ENCODE measurements around the gene KRR1.
"Not testable (repeated sequence)": the region's sequence is repeated elsewhere in the genome, so short reads cannot be mapped to it uniquely, and the experiment has no call there.

KRR1 gene

DNA sequence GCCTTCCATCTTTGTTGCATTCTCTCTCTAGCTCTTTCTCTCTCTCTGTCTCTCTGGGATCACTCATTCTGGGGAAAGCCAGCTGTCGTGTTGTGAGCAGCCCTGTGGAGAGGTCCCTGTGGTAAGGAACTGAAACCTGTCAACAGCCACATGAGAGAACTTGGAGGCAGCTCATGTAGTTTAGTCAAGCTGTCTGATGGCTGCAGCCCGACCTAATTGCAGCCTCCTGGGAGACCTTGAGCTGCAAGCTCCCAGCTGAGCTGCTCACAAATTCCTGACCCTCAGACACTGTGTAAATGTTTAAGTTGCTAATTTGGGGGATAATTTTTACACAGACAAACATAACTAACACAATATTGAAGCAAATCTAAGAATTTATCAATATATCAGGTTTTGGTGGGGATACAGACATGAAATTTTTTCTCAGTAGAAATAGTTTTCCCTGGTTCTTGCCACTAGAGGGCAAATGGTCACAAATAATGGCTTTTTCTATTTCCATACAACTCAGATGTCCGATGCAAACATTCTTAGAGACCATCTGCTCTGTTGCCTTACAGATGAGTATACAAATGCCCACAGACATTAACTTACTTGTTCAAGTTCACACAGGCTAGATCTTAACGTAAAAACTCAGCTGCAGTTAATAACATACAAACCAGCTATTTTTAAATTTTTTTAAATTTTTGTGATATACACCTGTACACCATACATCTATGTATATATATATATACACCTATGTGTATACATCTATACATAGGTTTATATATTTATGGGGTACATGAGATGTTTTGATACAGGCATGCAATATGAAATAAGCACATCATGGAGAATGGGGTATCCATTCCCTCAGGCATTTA, 15.5 kb upstream of the KRR1 start:
- Histone ChIP-seq H3K27me3 (ENCODE audit: low read depth, low read length) (peaks cover 10% of the 10 kb centered on the region; the same call in 1 of the 2 replicates), H2AFZ (ENCODE audit: low read depth, low read length) (no peak overlapping the region), H3K4me2 (ENCODE audit: low read length) (peak overlapping the region; percentile 77), H3K9me3 (ENCODE audit: insufficient read depth, low read length) (no peaks in the 10 kb centered on the region), H4K20me1 (ENCODE audit: insufficient read depth, low read length) (no peaks in the 10 kb centered on the region), H3K4me3 (ENCODE audit: low read length) (peak overlapping the region; percentile 27; the same call in 1 of the 2 replicates), H3K27ac (ENCODE audit: low read length) (no peak overlapping the region), H3K4me1 (ENCODE audit: low read length) (peaks cover 14% of the 10 kb centered on the region), H3K79me2 (ENCODE audit: low read length) (no peaks in the 10 kb centered on the region), H3K9ac (ENCODE audit: low read length) (no peak overlapping the region), H3K36me3 (replicated peaks; ENCODE audit: low read depth, low read length) (no peaks in the 10 kb centered on the region)
- TF ChIP-seq EZH2phosphoT487 (IDR thresholded peaks at IDR 0.05; ENCODE audit: low read depth), result no peak
- TF ChIP-seq, protein P1, sequence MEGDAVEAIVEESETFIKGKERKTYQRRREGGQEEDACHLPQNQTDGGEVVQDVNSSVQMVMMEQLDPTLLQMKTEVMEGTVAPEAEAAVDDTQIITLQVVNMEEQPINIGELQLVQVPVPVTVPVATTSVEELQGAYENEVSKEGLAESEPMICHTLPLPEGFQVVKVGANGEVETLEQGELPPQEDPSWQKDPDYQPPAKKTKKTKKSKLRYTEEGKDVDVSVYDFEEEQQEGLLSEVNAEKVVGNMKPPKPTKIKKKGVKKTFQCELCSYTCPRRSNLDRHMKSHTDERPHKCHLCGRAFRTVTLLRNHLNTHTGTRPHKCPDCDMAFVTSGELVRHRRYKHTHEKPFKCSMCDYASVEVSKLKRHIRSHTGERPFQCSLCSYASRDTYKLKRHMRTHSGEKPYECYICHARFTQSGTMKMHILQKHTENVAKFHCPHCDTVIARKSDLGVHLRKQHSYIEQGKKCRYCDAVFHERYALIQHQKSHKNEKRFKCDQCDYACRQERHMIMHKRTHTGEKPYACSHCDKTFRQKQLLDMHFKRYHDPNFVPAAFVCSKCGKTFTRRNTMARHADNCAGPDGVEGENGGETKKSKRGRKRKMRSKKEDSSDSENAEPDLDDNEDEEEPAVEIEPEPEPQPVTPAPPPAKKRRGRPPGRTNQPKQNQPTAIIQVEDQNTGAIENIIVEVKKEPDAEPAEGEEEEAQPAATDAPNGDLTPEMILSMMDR (IDR thresholded peaks at IDR 0.05; ENCODE audit: low read depth, low read length), result peak; percentile 79

DNA sequence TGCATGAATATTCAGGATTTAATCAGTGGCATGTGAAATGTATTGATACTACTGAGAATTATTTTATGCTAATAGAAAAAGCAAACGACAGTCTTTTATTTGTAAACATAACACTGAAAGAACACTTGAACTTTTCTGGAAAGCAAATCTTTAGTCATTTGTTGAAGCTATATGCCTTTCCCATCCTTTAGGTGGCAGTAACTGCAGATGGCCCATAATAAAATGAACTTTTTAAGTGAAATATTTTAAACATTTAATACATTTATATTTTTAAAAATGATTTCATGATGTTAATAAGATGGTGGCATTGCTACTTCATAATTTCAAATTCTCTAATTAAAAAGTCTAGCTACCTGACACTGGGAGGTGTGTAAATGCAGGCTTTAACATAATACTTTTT, 13.9 kb upstream of the KRR1 start:
- Histone ChIP-seq H3K4me1 (ENCODE audit: low read length) (peaks cover 14% of the 10 kb centered on the region), H2AFZ (ENCODE audit: low read depth, low read length) (no peak overlapping the region), H3K9ac (ENCODE audit: low read length) (no peak overlapping the region), H3K9me3 (ENCODE audit: insufficient read depth, low read length) (no peaks in the 10 kb centered on the region), H3K36me3 (replicated peaks; ENCODE audit: low read depth, low read length) (no peaks in the 10 kb centered on the region), H3K79me2 (ENCODE audit: low read length) (no peaks in the 10 kb centered on the region), H4K20me1 (ENCODE audit: insufficient read depth, low read length) (no peaks in the 10 kb centered on the region), H3K4me2 (ENCODE audit: low read length) (no peak overlapping the region), H3K27ac (ENCODE audit: low read length) (no peak overlapping the region), H3K4me3 (ENCODE audit: low read length) (no peak overlapping the region), H3K27me3 (ENCODE audit: low read depth, low read length) (peaks cover 10% of the 10 kb centered on the region; the same call in 1 of the 2 replicates)
- TF ChIP-seq EZH2phosphoT487 (IDR thresholded peaks at IDR 0.05; ENCODE audit: low read depth), result no peak
- TF ChIP-seq, protein P1 (IDR thresholded peaks at IDR 0.05; ENCODE audit: low read depth, low read length), result peak; percentile 9; the same call in 1 of the 2 replicates

DNA sequence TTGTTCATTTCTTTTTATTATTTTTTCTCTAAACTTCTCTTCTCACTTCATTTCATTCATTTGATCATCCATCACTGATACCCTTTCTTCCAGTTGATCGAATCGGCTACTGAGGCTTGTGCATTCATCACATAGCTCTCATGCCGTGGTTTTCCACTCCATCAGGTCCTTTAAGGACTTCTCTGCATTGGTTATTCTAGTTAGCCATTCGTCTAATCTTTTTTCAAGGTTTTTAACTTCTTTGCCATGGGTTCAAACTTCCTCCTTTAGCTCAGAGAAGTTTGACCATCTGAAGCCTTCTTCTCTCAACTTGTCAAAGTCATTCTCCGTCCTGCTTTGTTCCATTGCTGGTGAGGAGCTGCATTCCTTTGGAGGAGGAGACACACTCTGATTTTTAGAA, 10.7 kb upstream of the KRR1 start:
- H3K4me2 ChIP-seq (ENCODE audit: low read length); H2AFZ ChIP-seq (ENCODE audit: low read depth, low read length); H3K4me1 ChIP-seq (ENCODE audit: low read length); H3K9ac ChIP-seq (ENCODE audit: low read length); H3K4me3 ChIP-seq (ENCODE audit: low read length); H3K79me2 ChIP-seq (ENCODE audit: low read length); H3K9me3 ChIP-seq (ENCODE audit: insufficient read depth, low read length); H4K20me1 ChIP-seq (ENCODE audit: insufficient read depth, low read length); H3K27ac ChIP-seq (ENCODE audit: low read length); H3K27me3 ChIP-seq (ENCODE audit: low read depth, low read length); H3K36me3 ChIP-seq (replicated peaks; ENCODE audit: low read depth, low read length): not testable (repeated sequence)

DNA sequence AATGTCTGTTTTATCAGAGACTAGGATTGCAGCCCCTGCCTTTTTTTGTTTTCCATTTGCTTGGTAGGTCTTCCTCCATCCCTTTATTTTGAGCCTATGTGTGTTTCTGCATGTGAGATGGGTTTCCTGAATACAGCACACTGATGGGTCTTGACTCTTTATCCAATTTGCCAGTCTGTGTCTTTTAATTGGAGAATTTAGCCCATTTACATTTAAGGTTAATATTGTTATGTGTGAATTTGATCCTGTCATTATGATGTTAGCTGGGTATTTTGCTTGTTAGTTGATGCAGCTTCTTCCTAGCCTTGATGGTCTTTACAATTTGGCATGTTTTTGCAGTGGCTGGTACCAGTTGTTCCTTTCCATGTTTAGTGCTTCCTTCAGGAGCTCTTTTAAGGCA, 9.8 kb upstream of the KRR1 start:
- H3K9ac ChIP-seq (ENCODE audit: low read length); H3K4me2 ChIP-seq (ENCODE audit: low read length); H2AFZ ChIP-seq (ENCODE audit: low read depth, low read length); H3K36me3 ChIP-seq (replicated peaks; ENCODE audit: low read depth, low read length); H3K27ac ChIP-seq (ENCODE audit: low read length); H3K9me3 ChIP-seq (ENCODE audit: insufficient read depth, low read length); H4K20me1 ChIP-seq (ENCODE audit: insufficient read depth, low read length); H3K4me1 ChIP-seq (ENCODE audit: low read length); H3K27me3 ChIP-seq (ENCODE audit: low read depth, low read length); H3K4me3 ChIP-seq (ENCODE audit: low read length); H3K79me2 ChIP-seq (ENCODE audit: low read length): not testable (repeated sequence)

DNA sequence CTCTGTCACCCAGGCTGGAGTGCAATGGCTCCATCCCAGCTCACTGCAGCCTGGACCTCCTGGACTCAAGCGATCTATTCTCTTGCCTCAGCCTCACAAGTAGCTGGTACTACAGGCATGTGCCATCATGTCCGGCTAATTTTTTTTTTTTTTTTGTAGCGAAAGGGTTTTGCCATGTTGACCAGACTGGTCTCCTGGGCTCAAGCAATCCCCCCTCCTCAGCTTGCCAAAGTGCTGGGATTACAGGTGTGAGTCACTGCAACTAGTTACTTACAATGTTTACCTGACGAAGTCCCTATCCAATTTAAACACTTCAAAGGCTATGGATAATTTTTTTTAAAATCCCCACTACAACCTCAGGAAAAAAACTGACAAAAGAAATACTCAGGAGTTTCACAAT, 1.8 kb downstream of the KRR1 start:
- Histone ChIP-seq H3K27ac (ENCODE audit: low read length) (no peak overlapping the region), H4K20me1 (ENCODE audit: insufficient read depth, low read length) (no peaks in the 10 kb centered on the region), H3K4me2 (ENCODE audit: low read length) (peak overlapping the region; percentile 92), H3K9me3 (ENCODE audit: insufficient read depth, low read length) (no peaks in the 10 kb centered on the region), H3K9ac (ENCODE audit: low read length) (0 out of 2 replicates have a peak overlapping the region, but pooled peaks have one; percentile 91), H3K79me2 (ENCODE audit: low read length) (peaks cover 56% of the 10 kb centered on the region), H3K27me3 (ENCODE audit: low read depth, low read length) (no peaks in the 10 kb centered on the region), H2AFZ (ENCODE audit: low read depth, low read length) (no peak overlapping the region), H3K36me3 (replicated peaks; ENCODE audit: low read depth, low read length) (peaks cover 14% of the 10 kb centered on the region), H3K4me3 (ENCODE audit: low read length) (peak overlapping the region; percentile 99), H3K4me1 (ENCODE audit: low read length) (peaks cover 18% of the 10 kb centered on the region)
- TF ChIP-seq EZH2phosphoT487 (IDR thresholded peaks at IDR 0.05; ENCODE audit: low read depth), result no peak

All from OCI-LY3 (cell line).